Measurements from ENCODE around the gene CASR. TPM values are rescaled to one million over a fixed set of nuclear protein-coding genes. Genes with fewer than 3 reads are reported as not detected.

CASR gene
- polyA plus RNA-seq, 2 of the 4 experiments (the other 2 are of a cell fraction): not detected

DNA sequence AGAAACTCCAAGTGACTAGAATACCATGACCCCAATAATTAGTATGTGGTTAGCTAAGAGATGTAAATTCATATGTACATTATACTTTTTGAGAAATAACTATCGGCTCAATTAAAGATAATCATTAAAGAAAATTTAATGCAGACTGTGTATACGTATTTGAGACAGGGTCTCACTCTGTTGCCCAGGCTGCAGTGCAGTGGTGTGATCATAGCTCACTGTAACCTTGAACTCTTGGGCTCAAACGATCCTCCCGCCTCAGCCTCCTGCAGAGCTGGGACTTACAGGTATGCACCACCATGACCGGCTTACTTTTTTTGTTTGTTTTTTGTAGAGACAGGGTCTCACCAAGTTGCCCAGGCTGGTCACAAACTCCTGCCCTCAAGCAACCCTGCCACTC, 132.9 kb downstream of the CASR start:
- ChIA-PET POLR2A (no interaction called here), CTCF (interaction anchor here (0.9 to 2.1 kb wide), 2 partner anchors 10 to 15 kb away, joined by 3 to 5 read pairs; no protein-coding TSS in a partner anchor)
- no peak for TF ChIP-seq CBX2 (IDR thresholded peaks at IDR 0.05; ENCODE audit: borderline replicate concordance, low read depth)
- TF ChIP-seq RCOR1 (IDR thresholded peaks at IDR 0.05; ENCODE audit: low read depth, low read length): no peak
- TF ChIP-seq, protein P1, sequence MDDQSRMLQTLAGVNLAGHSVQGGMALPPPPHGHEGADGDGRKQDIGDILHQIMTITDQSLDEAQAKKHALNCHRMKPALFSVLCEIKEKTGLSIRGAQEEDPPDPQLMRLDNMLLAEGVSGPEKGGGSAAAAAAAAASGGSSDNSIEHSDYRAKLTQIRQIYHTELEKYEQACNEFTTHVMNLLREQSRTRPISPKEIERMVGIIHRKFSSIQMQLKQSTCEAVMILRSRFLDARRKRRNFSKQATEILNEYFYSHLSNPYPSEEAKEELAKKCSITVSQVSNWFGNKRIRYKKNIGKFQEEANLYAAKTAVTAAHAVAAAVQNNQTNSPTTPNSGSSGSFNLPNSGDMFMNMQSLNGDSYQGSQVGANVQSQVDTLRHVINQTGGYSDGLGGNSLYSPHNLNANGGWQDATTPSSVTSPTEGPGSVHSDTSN (IDR thresholded peaks at IDR 0.05): no peak
- TF ChIP-seq ZNF302 (CRISPR knock-in tag; IDR thresholded peaks at IDR 0.05): no peak
- no peak for TF ChIP-seq GATA3 (IDR thresholded peaks at IDR 0.05; ENCODE audit: borderline replicate concordance)
- no peak for TF ChIP-seq CBX8 (IDR thresholded peaks at IDR 0.05)
- no peak for TF ChIP-seq HOXA7 (CRISPR knock-in tag; IDR thresholded peaks at IDR 0.05)
- TF ChIP-seq PHF8 (IDR thresholded peaks at IDR 0.05; ENCODE audit: borderline replicate concordance, low read depth): no peak
- TF ChIP-seq ESRRA (IDR thresholded peaks at IDR 0.05; ENCODE audit: borderline replicate concordance, low read length): no peak
- no peak for TF ChIP-seq NFE2L2 (conservative IDR thresholded peaks at IDR 0.05; ENCODE audit: low read length)
- no peak for TF ChIP-seq JUN (IDR thresholded peaks at IDR 0.05)
- TF ChIP-seq HES2 (IDR thresholded peaks at IDR 0.05): no peak
- no peak for TF ChIP-seq TFCP2L1 (CRISPR knock-in tag; IDR thresholded peaks at IDR 0.05)
- TF ChIP-seq NPAS2 (CRISPR knock-in tag; IDR thresholded peaks at IDR 0.05; ENCODE audit: borderline replicate concordance): no peak
- no peak for TF ChIP-seq KDM1A (IDR thresholded peaks at IDR 0.05; ENCODE audit: low read depth)
- ATAC-seq (no peak), DNase-seq (ENCODE audit: low read depth in 1 of 2, low spot score in 1 of 2) (no peak), FAIRE-seq (no peak)
- Histone ChIP-seq H3K9me3 (no peaks in the 10 kb centered on the region; the same call in 2 of the 3 replicates), H3K4me3 (no peak overlapping the region), H3K27ac (no peak overlapping the region), H3K4me1 (no peaks in the 10 kb centered on the region), H3K4me2 (no peak overlapping the region)
- 65% methylated on average over 5 of the region's 5 CpGs for WGBS (ENCODE audit: missing lambda C conversion rate)

DNA sequence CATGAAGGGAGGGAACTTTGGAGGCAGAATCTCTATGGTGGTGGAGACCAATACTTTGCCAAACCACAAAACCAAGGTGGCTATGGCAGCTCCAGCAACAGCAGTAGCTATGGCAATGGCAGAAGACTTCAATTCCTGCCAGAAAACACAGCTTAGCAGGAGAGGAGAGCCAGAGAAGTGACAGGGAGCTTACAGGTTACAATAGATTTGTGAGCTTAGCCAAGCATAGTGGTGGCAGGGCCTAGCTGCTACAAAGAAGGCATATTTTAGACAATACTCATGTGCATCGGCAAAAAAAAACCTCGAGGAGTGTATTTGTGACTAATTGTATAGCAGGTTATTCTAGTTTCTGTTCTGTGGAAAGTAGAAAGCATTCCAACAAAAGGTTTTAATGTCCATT, 135.2 kb downstream of the CASR start:
- WGBS (ENCODE audit: missing lambda C conversion rate): 27% methylated on average over 2 of the region's 2 CpGs
- Histone ChIP-seq H3K4me1 (0 out of 3 replicates have a peak, but pooled peaks cover 7% of the 10 kb centered on the region), H3K4me2 (no peak overlapping the region), H3K9me3 (no peaks in the 10 kb centered on the region; the same call in 2 of the 3 replicates), H3K27ac (no peak overlapping the region), H3K4me3 (no peak overlapping the region)
- ChIA-PET POLR2A (no interaction called here), CTCF (no interaction called here)
- FAIRE-seq (no peak), DNase-seq (ENCODE audit: low read depth in 1 of 2, low spot score in 1 of 2) (no peak), ATAC-seq (no peak)
- TF ChIP-seq HDAC2 (IDR thresholded peaks at IDR 0.05) (no peak), JUNB (IDR thresholded peaks at IDR 0.05) (no peak), CBX2 (IDR thresholded peaks at IDR 0.05; ENCODE audit: borderline replicate concordance, low read depth) (no peak), FOSB (CRISPR knock-in tag; IDR thresholded peaks at IDR 0.05) (no peak), HOXB13 (CRISPR knock-in tag; IDR thresholded peaks at IDR 0.05; ENCODE audit: low read depth) (no peak), MAX (IDR thresholded peaks at IDR 0.05) (no peak), ZNF302 (CRISPR knock-in tag; IDR thresholded peaks at IDR 0.05) (no peak), MAFK (IDR thresholded peaks at IDR 0.05; ENCODE audit: partially characterized antibody) (no peak), NR3C1 (IDR thresholded peaks at IDR 0.05) (no peak), ZSCAN20 (CRISPR knock-in tag; IDR thresholded peaks at IDR 0.05) (no peak), RFX5 (IDR thresholded peaks at IDR 0.05) (no peak), CTCF (IDR thresholded peaks at IDR 0.05) (no peak), FOSL2 (IDR thresholded peaks at IDR 0.05) (no peak), FOSL2 (CRISPR knock-in tag; IDR thresholded peaks at IDR 0.05) (no peak), HES2 (IDR thresholded peaks at IDR 0.05) (no peak)
- TF ChIP-seq, protein P2, sequence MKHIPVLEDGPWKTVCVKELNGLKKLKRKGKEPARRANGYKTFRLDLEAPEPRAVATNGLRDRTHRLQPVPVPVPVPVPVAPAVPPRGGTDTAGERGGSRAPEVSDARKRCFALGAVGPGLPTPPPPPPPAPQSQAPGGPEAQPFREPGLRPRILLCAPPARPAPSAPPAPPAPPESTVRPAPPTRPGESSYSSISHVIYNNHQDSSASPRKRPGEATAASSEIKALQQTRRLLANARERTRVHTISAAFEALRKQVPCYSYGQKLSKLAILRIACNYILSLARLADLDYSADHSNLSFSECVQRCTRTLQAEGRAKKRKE (CRISPR knock-in tag; IDR thresholded peaks at IDR 0.05; ENCODE audit: low read depth): no peak
